Calu3 (cell line): ENCODE measurements around the gene HMCN2. TPM values are rescaled to one million over a fixed set of nuclear protein-coding genes. Genes with fewer than 3 reads are reported as not detected.

ENCODE experiments used
- BruUV-seq: library from RNA; stranded (reverse); fragments of 400-500 nt; replicated peaks from 2 replicates; lab custom pipeline; 2021; lab: Mats Ljungman, UMichigan
- CTCF ChIA-PET: fragments of 300-600 bp; sonication (Branson Sonifier 250); formaldehyde crosslinking; loops from one replicate; lab custom pipeline; 2022; ENCODE audit warnings: antibody characterized with exemption; lab: Charles Lee
- DNase-seq: peaks from one replicate; pipeline ENCODE4 v3.0.0; 2022
- H3K27ac Mint-ChIP-seq: one replicate; pipeline ENCODE4 v1.8.0; 2022; ENCODE audit warnings: mixed read lengths; ENCODE audit not compliant: unreplicated experiment
- H3K27me3 Mint-ChIP-seq: one replicate; pipeline ENCODE4 v1.8.0; 2022; ENCODE audit warnings: mixed read lengths; ENCODE audit not compliant: unreplicated experiment
- H3K36me3 Mint-ChIP-seq: one replicate; pipeline ENCODE4 v1.8.0; 2022; ENCODE audit warnings: mild to moderate bottlenecking, moderate library complexity, mixed read lengths; ENCODE audit not compliant: insufficient read depth, unreplicated experiment
- H3K4me1 Mint-ChIP-seq: one replicate; pipeline ENCODE4 v1.8.0; 2022; ENCODE audit warnings: mild to moderate bottlenecking, low read depth, mixed read lengths; ENCODE audit not compliant: unreplicated experiment
- H3K4me3 Mint-ChIP-seq: one replicate; pipeline ENCODE4 v1.8.0; 2022; ENCODE audit warnings: mild to moderate bottlenecking, low read depth, moderate library complexity, mixed read lengths; ENCODE audit not compliant: unreplicated experiment
- H3K9me3 Mint-ChIP-seq: one replicate; pipeline ENCODE4 v1.8.0; 2022; ENCODE audit warnings: low read depth, mixed read lengths; ENCODE audit not compliant: unreplicated experiment
- intact Hi-C: fragments of 100-400 bp; cut with micrococcal nuclease; formaldehyde crosslinking; loops from one replicate; pipeline ENCODE4 v1.10.0; 2022; ENCODE audit not compliant: unreplicated experiment
- total RNA-seq: library from RNA; stranded (reverse); gene quantifications from 2 replicates; pipeline ENCODE4 v1.2.3, GENCODE V29; 2022
- TF ChIP-seq, protein P1 (sequence below): fragments of 200-600 bp; IDR thresholded peaks from one replicate; pipeline ENCODE4 v1.8.0; 2022; ENCODE audit warnings: antibody characterized with exemption; ENCODE audit not compliant: unreplicated experiment

HMCN2 gene
- total RNA-seq, 1 experiment from 2014 or later = not detected

DNA sequence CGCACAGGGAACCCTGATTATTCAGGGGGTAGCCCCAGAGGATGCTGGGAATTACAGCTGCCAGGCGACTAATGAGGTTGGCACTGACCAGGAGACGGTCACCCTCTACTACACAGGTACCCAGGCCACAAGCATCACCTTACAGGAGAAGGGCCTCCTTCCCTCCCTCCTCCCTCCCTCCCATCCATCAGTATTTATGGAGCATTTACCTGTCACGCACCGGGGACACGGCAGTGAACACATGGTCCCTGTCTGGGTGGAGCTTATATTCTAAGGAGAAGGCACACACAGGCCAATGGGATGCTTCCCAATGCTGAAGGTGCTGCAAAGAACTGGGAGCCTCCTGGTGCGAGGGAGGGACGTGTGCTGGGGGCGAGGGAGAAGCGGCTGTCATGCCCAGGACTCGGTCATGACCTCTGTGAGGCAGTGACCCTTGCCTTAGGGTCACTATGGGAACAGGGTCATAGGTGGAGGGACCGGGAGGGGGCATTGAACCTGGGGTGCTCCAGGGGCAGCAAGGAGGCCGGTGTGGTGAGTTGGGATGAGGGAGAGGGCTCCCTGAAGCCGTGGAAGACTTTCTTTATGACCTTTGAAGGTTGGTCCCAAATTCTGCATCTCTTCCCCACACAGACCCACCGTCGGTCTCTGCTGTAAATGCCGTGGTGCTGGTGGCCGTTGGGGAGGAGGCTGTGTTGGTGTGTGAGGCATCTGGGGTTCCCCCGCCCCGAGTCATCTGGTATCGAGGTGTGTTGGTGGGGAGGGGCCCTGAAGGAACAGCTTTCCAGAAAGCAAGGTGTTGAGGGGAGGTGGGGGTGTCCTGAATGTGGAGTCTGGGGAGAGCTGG lies 41.5 kb downstream of the HMCN2 start:
- DNase-seq = no peak
- Mint-ChIP-seq H3K4me1 (no peaks in the 10 kb centered on the region), H3K27me3 (peaks cover 36% of the 10 kb centered on the region), H3K9me3 (no peaks in the 10 kb centered on the region), H3K36me3 (no peaks in the 10 kb centered on the region), H3K27ac (no peak overlapping the region), H3K4me3 (no peak overlapping the region)
- no TSS peak for BruUV-seq
- CTCF ChIA-PET = no interaction called here
- TF ChIP-seq, protein P1, sequence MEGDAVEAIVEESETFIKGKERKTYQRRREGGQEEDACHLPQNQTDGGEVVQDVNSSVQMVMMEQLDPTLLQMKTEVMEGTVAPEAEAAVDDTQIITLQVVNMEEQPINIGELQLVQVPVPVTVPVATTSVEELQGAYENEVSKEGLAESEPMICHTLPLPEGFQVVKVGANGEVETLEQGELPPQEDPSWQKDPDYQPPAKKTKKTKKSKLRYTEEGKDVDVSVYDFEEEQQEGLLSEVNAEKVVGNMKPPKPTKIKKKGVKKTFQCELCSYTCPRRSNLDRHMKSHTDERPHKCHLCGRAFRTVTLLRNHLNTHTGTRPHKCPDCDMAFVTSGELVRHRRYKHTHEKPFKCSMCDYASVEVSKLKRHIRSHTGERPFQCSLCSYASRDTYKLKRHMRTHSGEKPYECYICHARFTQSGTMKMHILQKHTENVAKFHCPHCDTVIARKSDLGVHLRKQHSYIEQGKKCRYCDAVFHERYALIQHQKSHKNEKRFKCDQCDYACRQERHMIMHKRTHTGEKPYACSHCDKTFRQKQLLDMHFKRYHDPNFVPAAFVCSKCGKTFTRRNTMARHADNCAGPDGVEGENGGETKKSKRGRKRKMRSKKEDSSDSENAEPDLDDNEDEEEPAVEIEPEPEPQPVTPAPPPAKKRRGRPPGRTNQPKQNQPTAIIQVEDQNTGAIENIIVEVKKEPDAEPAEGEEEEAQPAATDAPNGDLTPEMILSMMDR = no peak
- intact Hi-C loops = no loop called here

DNA sequence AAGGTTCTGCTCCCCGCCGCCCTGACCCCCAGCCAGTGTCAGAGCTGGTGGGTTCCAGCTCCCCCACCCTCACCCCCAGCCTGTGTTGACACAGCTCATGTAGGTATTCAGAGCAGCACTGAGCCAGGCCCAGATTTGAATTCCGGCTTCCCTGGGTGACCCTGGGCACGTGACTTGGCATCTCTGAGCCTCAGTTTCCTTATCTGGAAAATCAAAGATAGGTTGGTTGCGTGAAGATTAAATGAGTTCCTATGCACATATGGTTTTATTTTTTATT lies 42.0 kb downstream of the HMCN2 start:
- DNase-seq = no peak
- CTCF ChIA-PET = no interaction called here
- TF ChIP-seq, protein P1 = no peak
- intact Hi-C loops = no loop called here
- peaks cover 36% of the 10 kb centered on the region for H3K27me3 Mint-ChIP-seq
- peaks cover 5% of the 10 kb centered on the region for H3K4me1 Mint-ChIP-seq
- BruUV-seq = no TSS peak
- H3K27ac Mint-ChIP-seq = no peak overlapping the region
- no peaks in the 10 kb centered on the region for H3K9me3 Mint-ChIP-seq
- no peaks in the 10 kb centered on the region for H3K36me3 Mint-ChIP-seq
- no peak overlapping the region for H3K4me3 Mint-ChIP-seq

DNA sequence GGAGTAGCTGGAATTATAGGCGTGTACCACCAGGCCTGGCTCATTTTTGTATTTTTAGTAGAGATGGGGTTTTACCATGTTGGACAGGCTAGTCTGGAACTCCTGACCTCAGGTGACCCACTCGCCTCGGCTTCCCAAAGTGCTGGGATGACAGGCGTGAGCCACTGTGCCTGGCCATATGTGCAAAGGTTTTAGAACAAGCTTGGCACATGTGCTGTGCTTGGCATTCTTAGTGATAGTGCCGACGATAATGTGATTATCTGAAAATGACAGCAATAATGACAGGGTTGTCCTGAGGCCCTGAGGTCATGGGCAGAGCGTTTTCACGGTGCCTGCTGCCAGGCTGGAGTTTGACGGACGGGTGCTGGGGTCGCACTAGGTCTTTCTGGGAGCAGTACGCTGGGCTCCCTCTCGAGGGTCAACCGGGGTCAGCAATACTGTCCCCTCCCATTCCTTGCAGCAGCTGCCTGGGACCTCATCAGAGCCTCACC lies 42.6 kb downstream of the HMCN2 start:
- CTCF ChIA-PET = no interaction called here
- H3K36me3 Mint-ChIP-seq = no peaks in the 10 kb centered on the region
- H3K27me3 Mint-ChIP-seq = peaks cover 35% of the 10 kb centered on the region
- H3K9me3 Mint-ChIP-seq = no peaks in the 10 kb centered on the region
- BruUV-seq = no TSS peak
- H3K4me3 Mint-ChIP-seq = no peak overlapping the region
- H3K4me1 Mint-ChIP-seq = peaks cover 8% of the 10 kb centered on the region
- no peak overlapping the region for H3K27ac Mint-ChIP-seq
- DNase-seq = no peak
- intact Hi-C loops = no loop called here
- TF ChIP-seq, protein P1 = no peak

DNA sequence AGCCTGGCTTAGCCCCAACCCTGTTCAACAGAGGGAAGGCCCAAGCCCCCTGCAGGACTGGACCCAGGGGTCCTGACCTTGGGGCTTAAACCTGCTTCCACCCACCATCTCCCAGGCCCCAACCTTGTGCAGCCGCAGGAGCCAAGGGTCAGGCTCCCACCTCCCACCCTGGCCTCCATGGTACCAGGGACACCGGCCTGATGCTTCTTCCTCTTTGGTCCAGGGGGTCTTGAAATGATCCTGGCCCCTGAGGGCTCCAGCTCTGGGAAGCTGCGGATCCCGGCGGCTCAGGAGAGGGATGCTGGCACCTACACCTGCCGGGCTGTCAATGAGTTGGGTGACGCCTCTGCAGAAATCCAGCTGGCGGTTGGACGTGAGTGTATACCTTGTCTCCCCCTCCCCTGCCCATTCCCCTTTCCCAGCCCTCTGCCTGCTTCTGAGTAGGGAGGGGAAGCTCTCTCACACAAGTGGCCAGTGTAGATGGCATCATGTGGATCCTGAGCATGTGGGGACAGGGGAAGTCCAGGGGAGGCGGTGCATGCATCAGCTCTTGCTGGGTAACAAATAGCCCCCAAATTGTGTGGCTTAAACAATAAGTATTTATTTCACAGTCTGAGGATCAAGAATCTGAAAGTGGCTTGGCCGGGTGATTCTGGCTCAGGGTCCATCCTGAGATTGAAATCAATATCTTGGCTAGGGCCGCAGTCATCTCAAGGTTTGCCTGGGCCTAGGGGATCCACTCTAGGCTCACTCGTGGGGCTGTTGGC lies 44.3 kb downstream of the HMCN2 start:
- CTCF ChIA-PET = interaction anchor here (0.6 kb wide), 1 partner anchor 20 kb away, joined by 5 read pairs; no protein-coding TSS in a partner anchor
- intact Hi-C loops = no loop called here
- Mint-ChIP-seq H3K27ac (no peak overlapping the region), H3K36me3 (no peaks in the 10 kb centered on the region), H3K9me3 (no peaks in the 10 kb centered on the region), H3K27me3 (peaks cover 18% of the 10 kb centered on the region), H3K4me3 (no peak overlapping the region), H3K4me1 (peaks cover 8% of the 10 kb centered on the region)
- no peak for DNase-seq
- TF ChIP-seq, protein P1 = no peak
- BruUV-seq = no TSS peak
